Colonic mucosa (tissue), 4 donors: ENCODE data around the gene ACE2. TPM values are rescaled to one million over a fixed set of nuclear protein-coding genes. Genes with fewer than 3 reads are reported as not detected.

Source experiments
- DNase-seq: peaks from one replicate; pipeline ENCODE4 v3.0.0-alpha.2; 2020
- H3K27ac ChIP-seq: fragments of 200-600 bp; one replicate; pipeline ENCODE4 v1.8.0; 2021
- H3K27me3 ChIP-seq: fragments of 200-600 bp; one replicate; pipeline ENCODE4 v1.8.0; 2021
- H3K36me3 ChIP-seq: fragments of 200-600 bp; one replicate; pipeline ENCODE4 v1.8.0; 2021
- H3K4me1 ChIP-seq: fragments of 200-600 bp; one replicate; pipeline ENCODE4 v1.8.0; 2021; ENCODE audit warnings: mild to moderate bottlenecking
- H3K4me3 ChIP-seq: fragments of 200-600 bp; one replicate; pipeline ENCODE4 v1.8.0; 2021
- H3K9ac ChIP-seq, 2 donors: one replicate each; pipeline ENCODE4 v1.7.0; 2013; ENCODE audit warnings: control low read depth in 2 of 2, low read depth in 2 of 2, low read length in 2 of 2
- H3K9me3 ChIP-seq: fragments of 200-600 bp; one replicate; pipeline ENCODE4 v1.8.0; 2021
- intact Hi-C: fragments of 100-400 bp; cut with DNase I; formaldehyde crosslinking; loops from one replicate; pipeline ENCODE4 v1.14.1; 2022
- total RNA-seq, 2 donors: library from RNA; stranded (reverse); fragmentation: NEBNext Ultra II Directional in 1 of 2; extraction: Animal tissue kit (Norgen Biotek cat#: 25700) in 1 of 2; gene quantifications; one replicate each; pipeline ENCODE4 v1.2.1, GENCODE V29; 2021
- TF ChIP-seq, protein P1 (sequence below): fragments of 200-600 bp; IDR thresholded peaks from one replicate; pipeline ENCODE4 v1.8.0; 2022; ENCODE audit warnings: antibody characterized with exemption, mild to moderate bottlenecking
- donor health status: healthy.
- donor health status: DM: no; HTN: no; CAD: no.
- donor health status: DM: no; HTN: no; CAD: no.

ACE2 gene
- total RNA-seq, 2 donors from 2014 or later: 19.5 to 38.7 TPM

DNA sequence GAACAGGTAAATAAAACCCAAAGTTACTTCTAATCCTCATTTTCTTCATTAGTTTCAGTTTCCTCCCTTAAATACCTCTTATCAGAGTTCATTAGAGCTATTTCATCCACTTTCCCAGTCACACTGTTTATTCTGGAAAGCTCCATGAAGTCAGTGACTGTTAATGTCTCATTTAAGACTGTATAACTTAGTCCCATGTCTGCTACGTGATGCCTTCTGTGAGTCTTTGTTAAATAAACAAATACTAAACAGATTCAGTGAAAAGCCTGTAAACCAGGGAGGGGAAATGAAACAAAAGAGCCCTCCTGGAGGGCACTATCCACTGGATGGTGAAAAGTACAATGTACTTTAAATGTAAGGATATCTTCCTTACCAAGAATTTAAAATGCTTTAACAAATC, 24.7 kb downstream of the ACE2 start:
- H3K4me3 ChIP-seq: no peak overlapping the region
- H3K4me1 ChIP-seq: no peaks in the 10 kb centered on the region
- intact Hi-C loops: no loop called here
- no peak overlapping the region for H3K9ac ChIP-seq
- H3K9me3 ChIP-seq: no peaks in the 10 kb centered on the region
- no peaks in the 10 kb centered on the region for H3K36me3 ChIP-seq
- TF ChIP-seq, protein P1, sequence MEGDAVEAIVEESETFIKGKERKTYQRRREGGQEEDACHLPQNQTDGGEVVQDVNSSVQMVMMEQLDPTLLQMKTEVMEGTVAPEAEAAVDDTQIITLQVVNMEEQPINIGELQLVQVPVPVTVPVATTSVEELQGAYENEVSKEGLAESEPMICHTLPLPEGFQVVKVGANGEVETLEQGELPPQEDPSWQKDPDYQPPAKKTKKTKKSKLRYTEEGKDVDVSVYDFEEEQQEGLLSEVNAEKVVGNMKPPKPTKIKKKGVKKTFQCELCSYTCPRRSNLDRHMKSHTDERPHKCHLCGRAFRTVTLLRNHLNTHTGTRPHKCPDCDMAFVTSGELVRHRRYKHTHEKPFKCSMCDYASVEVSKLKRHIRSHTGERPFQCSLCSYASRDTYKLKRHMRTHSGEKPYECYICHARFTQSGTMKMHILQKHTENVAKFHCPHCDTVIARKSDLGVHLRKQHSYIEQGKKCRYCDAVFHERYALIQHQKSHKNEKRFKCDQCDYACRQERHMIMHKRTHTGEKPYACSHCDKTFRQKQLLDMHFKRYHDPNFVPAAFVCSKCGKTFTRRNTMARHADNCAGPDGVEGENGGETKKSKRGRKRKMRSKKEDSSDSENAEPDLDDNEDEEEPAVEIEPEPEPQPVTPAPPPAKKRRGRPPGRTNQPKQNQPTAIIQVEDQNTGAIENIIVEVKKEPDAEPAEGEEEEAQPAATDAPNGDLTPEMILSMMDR: no peak
- DNase-seq: no peak
- H3K27ac ChIP-seq: no peak overlapping the region
- no peaks in the 10 kb centered on the region for H3K27me3 ChIP-seq

DNA sequence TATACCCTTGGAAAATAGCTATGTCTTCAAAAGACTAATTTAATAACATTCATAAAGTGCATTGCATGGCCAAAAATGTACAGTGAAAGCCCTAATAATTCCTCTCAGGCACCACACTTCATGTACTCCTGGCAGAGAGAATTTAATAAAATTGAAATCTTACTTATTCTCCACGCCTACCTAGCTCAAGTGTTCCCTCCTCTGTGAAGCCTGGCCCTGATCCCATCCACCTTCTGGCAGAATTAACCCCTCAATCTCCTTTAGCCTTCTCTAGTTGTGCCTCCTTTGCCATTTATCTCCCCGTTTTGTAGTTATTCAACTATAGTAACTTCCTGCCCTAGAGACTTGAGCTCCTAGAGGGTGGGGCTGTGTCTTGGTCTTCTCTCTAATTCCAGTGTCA, 26.7 kb downstream of the ACE2 start:
- intact Hi-C loops: no loop called here
- H3K9ac ChIP-seq: no peak overlapping the region
- H3K27me3 ChIP-seq: no peaks in the 10 kb centered on the region
- H3K9me3 ChIP-seq: no peaks in the 10 kb centered on the region
- no peak overlapping the region for H3K27ac ChIP-seq
- H3K4me1 ChIP-seq: no peaks in the 10 kb centered on the region
- DNase-seq: no peak
- TF ChIP-seq, protein P1: no peak
- H3K36me3 ChIP-seq: no peaks in the 10 kb centered on the region
- H3K4me3 ChIP-seq: no peak overlapping the region

DNA sequence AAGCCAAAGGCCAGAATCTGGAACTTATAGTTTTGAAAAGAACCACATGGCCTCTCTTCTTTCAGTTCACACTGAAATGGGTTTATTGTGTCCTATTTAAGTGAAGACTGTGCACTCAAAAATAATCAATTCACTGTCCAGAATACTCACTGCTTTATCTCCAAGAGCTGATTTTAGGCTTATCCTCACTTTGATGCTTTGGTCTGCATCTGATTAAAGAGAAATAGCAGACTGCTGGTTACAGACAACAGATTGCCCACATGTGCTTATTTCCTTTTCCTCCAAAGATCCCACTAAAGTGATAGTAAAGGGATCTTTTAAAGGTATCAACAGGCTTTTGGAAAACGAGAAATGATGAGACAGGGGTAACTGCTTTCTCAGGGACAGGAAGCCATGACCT, 30.6 kb downstream of the ACE2 start:
- TF ChIP-seq, protein P1: no peak
- H3K36me3 ChIP-seq: no peaks in the 10 kb centered on the region
- DNase-seq: no peak

DNA sequence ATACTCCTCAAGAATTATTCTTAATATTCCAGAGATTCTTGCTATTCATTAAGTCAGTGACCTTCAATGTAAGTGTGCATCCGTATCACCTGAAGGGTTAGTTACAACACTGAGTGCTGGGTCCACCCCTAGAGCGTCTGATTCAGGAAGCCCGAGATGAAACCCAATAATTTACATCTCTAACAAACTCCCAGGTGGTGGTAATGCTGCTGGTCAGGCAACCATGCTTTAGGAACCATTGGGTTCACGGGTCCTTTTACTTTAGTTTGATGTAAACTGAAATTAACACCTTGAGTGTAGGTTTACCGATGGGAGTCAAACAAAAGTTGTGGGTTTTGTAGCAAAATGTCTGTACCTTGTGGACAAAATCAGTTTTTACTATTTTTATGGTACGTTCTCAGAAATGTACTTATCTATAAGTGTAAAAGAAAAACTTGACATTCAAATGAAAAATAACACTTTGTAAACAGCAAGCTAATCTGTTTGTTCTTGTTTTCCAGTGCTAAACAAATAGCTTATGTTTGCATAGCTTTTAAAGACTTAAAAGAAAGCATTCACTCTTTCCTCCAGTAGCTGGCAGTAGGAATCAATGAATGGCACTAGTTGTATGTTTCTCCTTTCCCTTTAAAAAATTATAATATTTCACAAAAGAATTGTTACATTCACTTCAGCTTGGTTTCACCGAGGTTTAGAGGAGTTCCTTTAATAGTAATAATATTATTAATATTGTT, 32.7 kb downstream of the ACE2 start:
- no peak for DNase-seq
- Histone ChIP-seq H3K9me3 (no peaks in the 10 kb centered on the region), H3K4me1 (no peaks in the 10 kb centered on the region), H3K9ac (no peak overlapping the region), H3K36me3 (no peaks in the 10 kb centered on the region), H3K27ac (no peak overlapping the region), H3K27me3 (no peaks in the 10 kb centered on the region), H3K4me3 (no peak overlapping the region)
- TF ChIP-seq, protein P1: no peak
- intact Hi-C loops: loop anchor here (10.0 kb wide), 1 partner anchor 223 kb away; no protein-coding TSS in a partner anchor

More for the DNA sequence above, 30.6 kb downstream of the ACE2 start:
- Histone ChIP-seq H3K4me3 (no peak overlapping the region), H3K4me1 (no peaks in the 10 kb centered on the region), H3K9ac (no peak overlapping the region), H3K27me3 (no peaks in the 10 kb centered on the region), H3K9me3 (no peaks in the 10 kb centered on the region), H3K27ac (no peak overlapping the region)
- intact Hi-C loops: no loop called here

DNA sequence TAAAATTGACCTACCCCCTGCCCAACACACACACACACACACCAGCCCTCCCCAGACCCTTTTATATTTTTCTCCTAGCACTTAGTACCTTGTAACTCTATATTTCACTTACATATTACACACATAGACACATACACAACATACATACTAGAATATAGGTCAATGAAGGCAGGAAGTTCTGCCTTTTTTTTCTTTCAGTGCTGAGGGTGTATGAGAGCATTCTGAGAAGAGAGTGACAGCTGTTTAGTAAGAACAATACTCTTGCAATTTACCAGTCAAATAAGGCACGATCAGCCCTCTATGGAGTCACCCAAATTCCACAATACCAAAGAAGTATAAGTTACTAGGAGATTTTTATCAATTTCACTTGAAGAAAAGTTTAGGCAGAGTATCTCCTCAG, 33.5 kb downstream of the ACE2 start:
- no peak overlapping the region for H3K9ac ChIP-seq
- no peak overlapping the region for H3K27ac ChIP-seq
- TF ChIP-seq, protein P1: no peak
- H3K4me1 ChIP-seq: no peaks in the 10 kb centered on the region
- no peaks in the 10 kb centered on the region for H3K9me3 ChIP-seq
- H3K27me3 ChIP-seq: no peaks in the 10 kb centered on the region
- intact Hi-C loops: loop anchor here (10.0 kb wide), 1 partner anchor 222 kb away; no protein-coding TSS in a partner anchor
- H3K4me3 ChIP-seq: no peak overlapping the region
- DNase-seq: no peak
- H3K36me3 ChIP-seq: no peaks in the 10 kb centered on the region
